GM18507 (cell line): ENCODE results near the gene PRPSAP1.

ENCODE experiments used
- DNase-seq: peaks from one replicate; pipeline ENCODE4 v3.0.0; 2011; ENCODE audit warnings: low read depth; ENCODE audit not compliant: insufficient read length; ENCODE audit errors: extremely low spot score
- FAIRE-seq: peaks from 2 replicates; lab custom pipeline; 2011; peaks lifted over from hg19 to GRCh38; lab: Jason Lieb, UNC

Gene PRPSAP1

GRCh38 chr17:76292567-76292966, 61.1 kb downstream of the PRPSAP1 start:
- DNase-seq, result no peak
- FAIRE-seq, result no peak

- FAIRE-seq (no peak), DNase-seq (no peak)
Measured at GRCh38 chr17:76281573-76282371, 71.9 kb downstream of the PRPSAP1 start.

- FAIRE-seq (no peak), DNase-seq (no peak)
Measured at GRCh38 chr17:76280650-76281049, 73.1 kb downstream of the PRPSAP1 start.

- DNase-seq (no peak), FAIRE-seq (no peak)
Measured at GRCh38 chr17:76279742-76280287, 73.9 kb downstream of the PRPSAP1 start.

DNA sequence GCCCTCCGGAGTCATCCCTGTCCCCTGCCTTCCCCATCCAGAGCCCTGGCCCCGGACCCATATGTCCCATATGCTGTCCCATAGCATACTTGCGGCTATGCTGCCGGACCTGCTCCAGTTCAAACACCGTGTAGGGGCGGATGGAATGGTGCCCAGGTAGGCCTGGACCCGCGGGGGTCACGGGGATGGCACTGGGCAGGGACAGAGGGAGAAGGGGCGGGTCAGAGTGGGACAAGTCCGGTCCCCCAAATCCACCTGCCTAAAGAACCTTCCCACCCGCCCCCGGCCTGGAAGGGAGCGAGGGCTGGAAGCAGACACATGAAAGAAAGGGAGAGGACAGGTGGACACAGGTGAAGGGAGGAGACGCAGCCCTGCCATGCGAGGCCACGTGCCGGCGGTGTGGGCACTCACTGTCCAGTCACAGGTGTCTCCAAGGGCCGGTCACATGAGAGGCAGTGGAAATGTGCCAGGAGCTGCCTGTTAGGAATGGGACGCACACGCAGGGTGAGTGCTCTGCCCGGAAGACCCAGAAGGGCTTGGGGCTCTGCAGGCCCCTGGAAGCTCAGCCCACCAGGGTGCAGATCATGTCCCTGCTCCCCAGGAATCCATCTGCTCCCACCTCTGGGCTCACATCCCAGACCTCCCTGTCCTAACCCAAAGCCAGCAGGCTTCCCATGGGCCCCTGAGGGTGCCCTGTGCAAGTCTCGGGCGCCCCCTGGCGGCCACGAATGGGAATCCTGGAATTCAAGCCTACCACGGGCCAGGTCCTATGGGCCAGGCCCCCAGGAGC, 74.6 kb downstream of the PRPSAP1 start:
- FAIRE-seq (peak; percentile 85), DNase-seq (peak; percentile 82)

DNA sequence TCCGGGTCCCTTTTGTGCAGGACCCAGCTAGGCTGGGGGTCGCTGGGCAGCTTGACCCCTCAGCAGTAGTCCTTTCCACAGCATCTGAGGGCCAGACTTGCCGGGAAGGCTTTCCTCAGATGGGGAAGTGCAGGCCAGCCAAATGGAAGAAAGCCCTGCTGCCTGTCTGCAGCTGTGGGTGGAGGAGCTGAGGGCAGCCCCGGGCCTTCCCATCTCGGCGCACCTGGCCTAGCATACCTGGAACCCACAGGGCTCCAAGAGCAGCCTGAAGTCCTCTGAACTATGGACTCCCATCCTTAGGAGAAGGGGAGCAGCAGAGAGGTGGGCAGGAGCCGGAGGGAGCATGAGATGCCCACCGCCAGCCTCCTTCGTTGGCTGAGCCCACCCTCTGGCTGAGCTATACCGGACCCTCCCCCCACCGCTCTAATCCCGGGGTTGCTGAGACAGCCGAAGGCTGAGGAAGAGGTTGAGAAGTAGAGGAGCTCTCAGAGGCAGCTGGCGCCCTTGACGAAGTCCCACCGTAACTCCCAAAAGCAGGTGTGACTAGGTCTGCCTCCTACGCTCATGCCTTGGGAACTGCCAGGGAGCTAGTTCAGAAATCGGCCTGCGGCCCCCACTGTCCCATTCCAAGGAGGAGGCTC, 75.3 kb downstream of the PRPSAP1 start:
- no peak for FAIRE-seq
- no peak for DNase-seq

- no peak for DNase-seq
- FAIRE-seq, result peak; percentile 31
Measured at GRCh38 chr17:76277300-76278267, 76.1 kb downstream of the PRPSAP1 start.

DNA sequence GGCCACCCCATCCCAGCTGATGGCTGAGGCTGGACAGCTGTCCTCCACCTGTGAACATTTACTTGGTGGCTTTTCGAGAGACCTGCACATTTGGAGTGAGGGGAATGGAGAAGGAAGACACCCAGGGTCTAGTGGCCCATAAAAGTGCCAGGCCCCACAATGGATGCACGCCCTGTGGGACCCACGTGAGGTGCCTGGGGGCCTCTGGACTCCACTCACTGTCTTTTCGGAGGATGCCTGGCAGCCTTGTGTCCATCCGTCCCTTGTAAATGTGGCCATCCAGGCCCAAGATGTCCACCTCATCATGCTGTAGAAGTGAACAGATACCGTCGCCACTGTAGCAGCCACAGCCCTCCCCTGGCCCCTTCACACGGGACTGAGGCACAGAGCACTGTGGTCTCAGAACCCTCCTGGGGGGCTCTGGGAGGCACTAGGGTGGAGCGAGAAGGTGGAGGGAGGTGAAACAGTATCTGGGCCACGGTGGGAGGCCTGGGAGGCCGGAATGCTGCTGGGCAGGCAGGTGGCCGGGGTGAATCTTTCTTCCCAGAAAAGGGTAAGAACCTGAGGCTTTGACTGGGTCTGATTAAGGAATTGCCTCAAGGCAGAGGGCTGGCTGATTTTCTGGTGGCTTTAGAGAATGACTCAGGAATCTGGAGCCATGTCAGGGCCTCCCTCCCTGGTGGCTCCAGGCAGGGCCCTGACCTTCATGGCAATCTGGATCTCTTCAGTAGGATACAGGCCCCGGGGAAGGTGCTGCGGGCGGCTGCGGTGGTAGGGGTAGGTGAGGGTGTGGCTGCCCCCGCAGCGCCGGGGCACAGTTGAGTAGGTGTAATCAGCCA, 77.0 kb downstream of the PRPSAP1 start:
- no peak for DNase-seq
- no peak for FAIRE-seq

- DNase-seq (no peak), FAIRE-seq (no peak)
Measured at GRCh38 chr17:76276069-76276431, 77.7 kb downstream of the PRPSAP1 start.

- FAIRE-seq, result no peak
Measured at GRCh38 chr17:76275382-76276068, 78.2 kb downstream of the PRPSAP1 start.

GRCh38 chr17:76274112-76274956, 79.4 kb downstream of the PRPSAP1 start:
- FAIRE-seq (no peak), DNase-seq (no peak)

More at GRCh38 chr17:76275382-76276068, 78.2 kb downstream of the PRPSAP1 start:
- no peak for DNase-seq

DNA sequence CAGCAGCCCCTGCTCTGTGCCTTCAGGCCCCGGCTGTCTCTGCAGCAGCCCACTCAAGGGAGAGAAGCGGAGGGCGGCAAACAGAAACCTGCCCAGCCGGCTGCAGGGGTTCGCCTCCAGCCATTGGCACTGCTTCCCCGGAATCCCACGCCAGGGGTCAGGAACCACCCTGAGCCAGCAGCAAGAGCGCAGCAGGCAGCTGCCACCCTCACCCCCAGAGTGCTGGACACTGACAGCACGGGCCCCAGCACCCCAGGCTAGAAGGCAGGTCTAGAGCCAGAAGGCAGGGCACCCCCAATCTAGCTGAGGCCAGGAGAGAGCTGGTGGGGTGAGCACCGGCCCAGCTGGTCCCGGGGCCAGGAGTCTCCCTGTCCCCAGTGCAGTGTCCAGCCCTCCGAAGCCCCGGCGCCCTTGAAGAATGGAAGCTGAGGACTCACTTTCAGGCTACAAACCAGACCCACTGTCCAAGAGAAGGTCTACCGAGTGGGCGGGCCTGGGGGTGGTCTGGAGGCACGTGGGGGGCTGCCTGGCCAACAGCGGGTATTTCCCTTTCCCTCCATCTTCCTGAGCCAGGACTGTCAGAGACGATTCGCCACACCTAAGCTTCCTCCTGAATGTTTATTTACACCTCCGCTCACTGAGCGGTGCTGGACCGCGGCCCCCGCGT, 80.1 kb downstream of the PRPSAP1 start:
- FAIRE-seq (no peak), DNase-seq (no peak)

GRCh38 chr17:76272541-76273444, 80.9 kb downstream of the PRPSAP1 start:
- DNase-seq, result no peak
- FAIRE-seq, result no peak

DNA sequence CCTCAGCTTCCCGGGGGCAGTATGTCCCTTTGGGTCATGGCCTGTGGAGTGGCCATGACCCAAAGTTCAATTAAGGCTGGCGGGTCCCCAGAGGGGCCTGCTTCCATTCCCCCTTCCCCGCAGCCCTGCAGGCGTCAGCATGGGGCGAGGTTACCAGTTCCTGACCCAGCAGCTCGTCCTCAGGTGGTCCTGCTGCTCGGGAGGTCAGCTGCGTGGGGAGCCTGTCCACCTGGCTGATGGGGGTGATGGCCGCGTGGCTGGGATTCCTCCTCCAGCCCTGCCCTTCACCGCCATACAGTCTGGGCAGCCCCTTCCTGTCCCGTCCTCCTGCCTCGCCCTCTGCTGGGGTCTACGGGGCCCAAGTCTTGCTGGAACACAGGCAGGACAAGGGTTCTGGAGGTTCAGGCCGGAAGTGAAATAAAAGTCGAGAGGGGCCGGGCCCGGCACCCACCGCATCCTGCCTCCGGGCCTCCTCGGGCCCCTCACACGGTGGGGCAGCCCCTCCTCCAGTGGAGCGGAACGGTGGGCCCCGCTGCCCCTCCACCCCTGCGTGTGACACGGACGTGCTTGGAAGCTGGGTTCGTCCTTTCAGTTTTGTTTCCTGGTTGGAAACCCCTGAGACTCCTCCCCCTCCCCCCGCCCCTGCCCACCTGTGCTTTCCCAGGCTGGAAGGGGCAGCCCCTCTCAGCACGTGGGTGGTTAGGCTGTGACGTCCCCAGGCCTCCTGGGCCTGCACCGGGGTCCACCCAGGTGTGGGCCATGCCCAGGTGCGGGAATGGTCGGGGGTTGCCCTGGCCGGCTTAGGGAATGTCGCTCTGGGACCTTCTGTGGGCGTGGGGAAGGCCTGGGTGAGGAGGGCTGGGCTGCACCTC, 81.8 kb downstream of the PRPSAP1 start:
- FAIRE-seq, result peak; percentile 98
- peak; percentile 64 for DNase-seq
